Activated CD4-positive, CD25-positive, alpha-beta regulatory T cell (primary cell): ENCODE results near the gene TIMM23.

Source experiments
- DNase-seq, 4 experiments: peaks; one replicate each; lab custom pipeline; 2025; lab: John Stamatoyannopoulos, UW

The TIMM23 gene

GRCh38 chr10:46052791-46053375 lies 80.6 kb downstream of the TIMM23 start:
- no peak for DNase-seq
